22Rv1 (cell line): ENCODE data around the gene SSTR3.

Source experiments
- ZFX ChIP-seq: fragments of 450-650 bp; IDR thresholded peaks from 2 replicates; pipeline ENCODE4 v1.6.1; 2017; ENCODE audit warnings: antibody characterized with exemption, borderline replicate concordance
- TF ChIP-seq, protein P1 (sequence below): fragments of 450-650 bp; IDR thresholded peaks from 2 replicates; pipeline ENCODE4 v1.5.1; 2017; ENCODE audit warnings: mild to moderate bottlenecking

DNA sequence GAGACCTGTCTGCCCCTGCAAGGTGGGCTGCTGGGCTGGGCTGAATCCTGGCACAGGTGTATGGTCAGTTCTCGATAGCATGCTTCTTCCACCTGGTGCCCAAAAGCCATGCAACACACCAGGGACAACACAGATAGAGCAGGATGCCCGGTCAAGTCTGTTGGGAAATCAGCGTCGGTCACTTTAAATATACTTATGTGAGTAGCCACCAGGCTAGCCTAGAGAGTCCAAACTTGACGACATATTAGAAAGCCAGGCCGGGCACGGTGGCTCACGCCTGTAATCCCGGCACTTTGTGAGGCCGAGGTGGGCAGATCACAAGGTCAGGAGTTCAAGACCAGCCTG is 33.2 kb downstream of the SSTR3 start:
- TF ChIP-seq, protein P1, sequence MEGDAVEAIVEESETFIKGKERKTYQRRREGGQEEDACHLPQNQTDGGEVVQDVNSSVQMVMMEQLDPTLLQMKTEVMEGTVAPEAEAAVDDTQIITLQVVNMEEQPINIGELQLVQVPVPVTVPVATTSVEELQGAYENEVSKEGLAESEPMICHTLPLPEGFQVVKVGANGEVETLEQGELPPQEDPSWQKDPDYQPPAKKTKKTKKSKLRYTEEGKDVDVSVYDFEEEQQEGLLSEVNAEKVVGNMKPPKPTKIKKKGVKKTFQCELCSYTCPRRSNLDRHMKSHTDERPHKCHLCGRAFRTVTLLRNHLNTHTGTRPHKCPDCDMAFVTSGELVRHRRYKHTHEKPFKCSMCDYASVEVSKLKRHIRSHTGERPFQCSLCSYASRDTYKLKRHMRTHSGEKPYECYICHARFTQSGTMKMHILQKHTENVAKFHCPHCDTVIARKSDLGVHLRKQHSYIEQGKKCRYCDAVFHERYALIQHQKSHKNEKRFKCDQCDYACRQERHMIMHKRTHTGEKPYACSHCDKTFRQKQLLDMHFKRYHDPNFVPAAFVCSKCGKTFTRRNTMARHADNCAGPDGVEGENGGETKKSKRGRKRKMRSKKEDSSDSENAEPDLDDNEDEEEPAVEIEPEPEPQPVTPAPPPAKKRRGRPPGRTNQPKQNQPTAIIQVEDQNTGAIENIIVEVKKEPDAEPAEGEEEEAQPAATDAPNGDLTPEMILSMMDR, result no peak
- TF ChIP-seq ZFX, result no peak
